ENCODE data around the gene CEBPE. TPM values are rescaled to one million over a fixed set of nuclear protein-coding genes. Genes with fewer than 3 reads are reported as not detected.

The CEBPE gene
- total RNA-seq, 1 experiment from 2014 or later: not detected

DNA sequence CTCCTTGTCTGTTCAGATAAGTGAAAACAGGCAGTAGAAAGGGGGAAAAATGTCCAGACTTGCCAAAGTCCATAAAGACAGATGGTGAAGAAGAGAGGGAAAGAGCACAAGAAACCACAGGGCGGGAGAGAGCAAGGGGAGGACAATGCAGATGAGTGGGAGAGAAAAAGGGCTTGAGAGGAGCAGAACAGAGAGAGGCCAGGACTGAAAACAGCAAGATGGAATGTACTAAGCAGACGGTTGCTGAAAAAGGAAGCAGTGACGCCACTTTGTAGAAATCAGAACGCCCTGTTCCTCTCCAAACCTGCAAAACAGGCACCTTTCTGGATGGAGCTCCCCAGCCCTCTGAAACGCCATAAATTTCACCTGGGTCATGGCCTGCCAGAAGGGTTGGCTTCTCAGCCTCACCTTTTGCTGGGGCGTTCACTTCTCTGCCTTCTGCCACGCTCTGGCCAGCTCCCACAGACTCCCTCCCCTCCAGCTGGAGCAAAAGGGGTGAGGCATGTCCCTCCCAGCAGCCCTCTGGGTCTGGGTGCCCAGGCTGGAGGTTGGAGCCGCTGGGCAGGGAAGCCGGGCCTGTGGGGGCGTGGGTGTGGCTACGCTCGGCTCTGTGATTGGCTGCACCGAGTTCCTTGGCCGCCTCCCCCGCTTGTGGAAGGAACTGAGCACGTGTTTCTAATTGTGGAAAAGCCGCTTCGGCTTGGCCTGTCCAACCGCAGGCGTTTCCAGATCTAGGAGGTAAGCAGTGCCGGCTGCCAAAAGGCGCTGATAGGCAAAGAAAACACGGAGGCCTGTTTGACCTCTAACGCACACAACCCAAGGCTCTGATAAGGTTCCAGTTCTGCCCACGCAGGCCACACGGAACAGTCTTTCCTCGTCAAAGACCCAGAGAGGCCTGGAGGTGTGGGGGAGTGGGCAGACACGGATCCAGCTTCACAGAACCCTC lies 35.1 kb upstream of the CEBPE start:
- DNase-seq: no peak
- no TSS peak for BruUV-seq (replicated peaks)
- H3K4me3 ChIP-seq (ENCODE audit: low read depth, low read length): no peak overlapping the region
- no peaks in the 10 kb centered on the region for H3K27me3 Mint-ChIP-seq (ENCODE audit: insufficient read depth, unreplicated experiment)
- H3K4me1 Mint-ChIP-seq (ENCODE audit: low read depth, unreplicated experiment): peaks cover 18% of the 10 kb centered on the region
- TF ChIP-seq, protein P1, sequence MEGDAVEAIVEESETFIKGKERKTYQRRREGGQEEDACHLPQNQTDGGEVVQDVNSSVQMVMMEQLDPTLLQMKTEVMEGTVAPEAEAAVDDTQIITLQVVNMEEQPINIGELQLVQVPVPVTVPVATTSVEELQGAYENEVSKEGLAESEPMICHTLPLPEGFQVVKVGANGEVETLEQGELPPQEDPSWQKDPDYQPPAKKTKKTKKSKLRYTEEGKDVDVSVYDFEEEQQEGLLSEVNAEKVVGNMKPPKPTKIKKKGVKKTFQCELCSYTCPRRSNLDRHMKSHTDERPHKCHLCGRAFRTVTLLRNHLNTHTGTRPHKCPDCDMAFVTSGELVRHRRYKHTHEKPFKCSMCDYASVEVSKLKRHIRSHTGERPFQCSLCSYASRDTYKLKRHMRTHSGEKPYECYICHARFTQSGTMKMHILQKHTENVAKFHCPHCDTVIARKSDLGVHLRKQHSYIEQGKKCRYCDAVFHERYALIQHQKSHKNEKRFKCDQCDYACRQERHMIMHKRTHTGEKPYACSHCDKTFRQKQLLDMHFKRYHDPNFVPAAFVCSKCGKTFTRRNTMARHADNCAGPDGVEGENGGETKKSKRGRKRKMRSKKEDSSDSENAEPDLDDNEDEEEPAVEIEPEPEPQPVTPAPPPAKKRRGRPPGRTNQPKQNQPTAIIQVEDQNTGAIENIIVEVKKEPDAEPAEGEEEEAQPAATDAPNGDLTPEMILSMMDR (IDR thresholded peaks at IDR 0.05; ENCODE audit: insufficient read depth in 1 of 2, low read depth in 1 of 2, low read length in 1 of 2, severe bottlenecking in 1 of 2, unreplicated experiment in 1 of 2): no peak
- no peaks in the 10 kb centered on the region for H3K9me3 Mint-ChIP-seq (ENCODE audit: unreplicated experiment)
- ChIA-PET CTCF (interaction anchor here (1.9 kb wide), 1 partner anchor 34 kb away, joined by 8 read pairs; no protein-coding TSS in a partner anchor), POLR2A (no interaction called here)
- intact Hi-C loops (cut with micrococcal nuclease; ENCODE audit: unreplicated experiment): no loop called here
- H3K4me3 Mint-ChIP-seq (ENCODE audit: unreplicated experiment): no peak overlapping the region
- no peaks in the 10 kb centered on the region for H3K9me3 ChIP-seq
- H3K27ac Mint-ChIP-seq (ENCODE audit: unreplicated experiment): peak overlapping the region; percentile 33
- H3K4me1 ChIP-seq: peaks cover 19% of the 10 kb centered on the region
- H3K27me3 ChIP-seq (replicated peaks; ENCODE audit: control insufficient read depth, insufficient read depth, low read length): no peaks in the 10 kb centered on the region
- no peaks in the 10 kb centered on the region for H3K36me3 Mint-ChIP-seq (ENCODE audit: insufficient read depth, unreplicated experiment)
- H3K36me3 ChIP-seq (ENCODE audit: control insufficient read depth, insufficient read depth, low read length): no peaks in the 10 kb centered on the region

DNA sequence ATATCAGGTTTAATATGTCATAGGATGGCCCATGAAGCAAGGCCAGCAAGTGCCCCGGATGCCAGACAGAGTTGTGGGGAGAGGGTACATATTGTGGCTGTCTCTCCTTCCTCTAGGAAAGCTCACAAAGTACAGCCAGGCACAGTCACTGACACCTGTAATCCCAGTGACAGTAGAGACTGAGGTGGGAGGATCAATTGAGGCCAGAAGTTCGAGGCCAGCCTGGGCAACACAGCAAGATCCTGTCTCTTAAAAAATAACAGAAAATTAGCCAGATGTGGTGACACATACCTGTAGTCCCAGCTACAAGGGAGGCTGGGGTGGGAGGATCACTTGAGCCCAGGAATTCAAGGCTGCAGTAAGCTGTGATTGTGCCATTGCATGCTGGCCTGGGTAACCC lies 32.3 kb upstream of the CEBPE start:
- intact Hi-C loops (cut with micrococcal nuclease; ENCODE audit: unreplicated experiment): no loop called here
- H3K9me3 ChIP-seq: no peaks in the 10 kb centered on the region
- no peaks in the 10 kb centered on the region for H3K27me3 ChIP-seq (replicated peaks; ENCODE audit: control insufficient read depth, insufficient read depth, low read length)
- ChIA-PET POLR2A (no interaction called here), CTCF (no interaction called here)
- Mint-ChIP-seq H3K4me1 (ENCODE audit: low read depth, unreplicated experiment) (peaks cover 27% of the 10 kb centered on the region), H3K36me3 (ENCODE audit: insufficient read depth, unreplicated experiment) (peaks cover 5% of the 10 kb centered on the region), H3K27me3 (ENCODE audit: insufficient read depth, unreplicated experiment) (no peaks in the 10 kb centered on the region), H3K9me3 (ENCODE audit: unreplicated experiment) (no peaks in the 10 kb centered on the region), H3K27ac (ENCODE audit: unreplicated experiment) (no peak overlapping the region), H3K4me3 (ENCODE audit: unreplicated experiment) (no peak overlapping the region)
- H3K36me3 ChIP-seq (ENCODE audit: control insufficient read depth, insufficient read depth, low read length): no peaks in the 10 kb centered on the region
- H3K4me1 ChIP-seq: peaks cover 34% of the 10 kb centered on the region
- no TSS peak for BruUV-seq (replicated peaks)
- no peak for DNase-seq
- H3K4me3 ChIP-seq (ENCODE audit: low read depth, low read length): no peak overlapping the region
- TF ChIP-seq, protein P1 (IDR thresholded peaks at IDR 0.05; ENCODE audit: insufficient read depth in 1 of 2, low read depth in 1 of 2, low read length in 1 of 2, severe bottlenecking in 1 of 2, unreplicated experiment in 1 of 2): no peak

DNA sequence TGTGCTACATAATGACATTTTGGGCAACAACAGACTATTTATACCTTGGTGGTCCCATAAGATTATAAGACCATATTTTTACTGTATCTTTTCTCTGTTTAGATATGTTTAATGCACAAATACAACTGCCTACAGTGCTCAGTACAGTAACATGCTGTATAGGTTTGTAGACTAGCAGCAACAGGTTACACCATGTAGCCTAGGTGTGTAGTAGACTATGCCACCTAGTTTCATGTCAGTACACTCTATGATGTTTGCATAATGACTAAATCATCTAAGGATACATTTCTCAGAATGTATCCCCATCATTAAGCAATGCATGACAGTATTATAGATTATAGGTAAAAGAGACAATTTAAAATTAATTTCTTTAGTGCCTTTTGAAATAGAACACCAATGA lies 30.7 kb upstream of the CEBPE start:
- peaks cover 45% of the 10 kb centered on the region for H3K4me1 ChIP-seq
- TF ChIP-seq, protein P1 (IDR thresholded peaks at IDR 0.05; ENCODE audit: insufficient read depth in 1 of 2, low read depth in 1 of 2, low read length in 1 of 2, severe bottlenecking in 1 of 2, unreplicated experiment in 1 of 2): no peak
- H3K4me1 Mint-ChIP-seq (ENCODE audit: low read depth, unreplicated experiment): peaks cover 37% of the 10 kb centered on the region
- intact Hi-C loops (cut with micrococcal nuclease; ENCODE audit: unreplicated experiment): no loop called here
- H3K27ac Mint-ChIP-seq (ENCODE audit: unreplicated experiment): no peak overlapping the region
- peaks cover 5% of the 10 kb centered on the region for H3K36me3 Mint-ChIP-seq (ENCODE audit: insufficient read depth, unreplicated experiment)
- no peaks in the 10 kb centered on the region for H3K36me3 ChIP-seq (ENCODE audit: control insufficient read depth, insufficient read depth, low read length)
- H3K9me3 Mint-ChIP-seq (ENCODE audit: unreplicated experiment): no peaks in the 10 kb centered on the region
- no peaks in the 10 kb centered on the region for H3K27me3 Mint-ChIP-seq (ENCODE audit: insufficient read depth, unreplicated experiment)
- DNase-seq: no peak
- H3K27me3 ChIP-seq (replicated peaks; ENCODE audit: control insufficient read depth, insufficient read depth, low read length): no peaks in the 10 kb centered on the region
- H3K4me3 ChIP-seq (ENCODE audit: low read depth, low read length): no peak overlapping the region
- BruUV-seq (replicated peaks): no TSS peak
- ChIA-PET CTCF (interaction anchor here (0.6 kb wide), 1 partner anchor 39 kb away, joined by 4 read pairs; no protein-coding TSS in a partner anchor), POLR2A (no interaction called here)
- H3K9me3 ChIP-seq: no peaks in the 10 kb centered on the region
- no peak overlapping the region for H3K4me3 Mint-ChIP-seq (ENCODE audit: unreplicated experiment)
